Measurements from ENCODE around the gene DTL. TPM values are rescaled to one million over a fixed set of nuclear protein-coding genes. Genes with fewer than 3 reads are reported as not detected.

DTL gene
- total RNA-seq, 2 donors from 2014 or later = 5.2 to 19.9 TPM

GRCh38 chr1:212072047-212072446 is 36.5 kb downstream of the DTL start:
- no peak for TF ChIP-seq CTCF (IDR thresholded peaks at IDR 0.05)
- DNase-seq = no peak
- Histone ChIP-seq H3K4me3 (no peak overlapping the region), H3K9me3 (no peaks in the 10 kb centered on the region), H3K27ac (no peak overlapping the region), H3K27me3 (no peaks in the 10 kb centered on the region), H3K9ac (ENCODE audit: low read depth in 2 of 2, low read length in 2 of 2) (no peak overlapping the region), H3K36me3 (no peaks in the 10 kb centered on the region), H3K4me1 (no peaks in the 10 kb centered on the region)
- intact Hi-C loops (cut with DNase I) = loop anchor here (5.0 kb wide), 2 partner anchors 220 to 295 kb away; no protein-coding TSS in a partner anchor

DNA sequence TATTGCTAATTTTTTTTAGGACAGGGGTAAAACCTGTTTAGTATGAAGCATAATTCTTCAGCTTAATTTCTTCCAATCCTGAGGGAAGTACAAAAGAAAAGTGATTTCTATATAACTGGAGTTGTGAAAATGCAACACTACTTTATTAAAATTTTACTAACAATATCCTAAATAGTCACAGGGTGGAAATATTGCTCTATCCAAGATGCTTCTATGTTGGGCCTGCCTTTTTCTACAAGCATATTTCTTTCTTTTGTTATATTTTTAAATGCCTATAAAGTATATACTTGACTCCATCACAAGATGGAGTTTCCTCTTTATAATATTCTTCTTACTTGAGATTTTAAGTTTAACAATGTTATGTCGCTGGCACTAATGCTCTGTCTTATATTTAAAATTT is 37.9 kb downstream of the DTL start:
- Histone ChIP-seq H3K4me3 (no peak overlapping the region), H3K27me3 (no peaks in the 10 kb centered on the region), H3K4me1 (no peaks in the 10 kb centered on the region), H3K9me3 (no peaks in the 10 kb centered on the region), H3K9ac (ENCODE audit: low read depth in 2 of 2, low read length in 2 of 2) (no peak overlapping the region), H3K27ac (no peak overlapping the region), H3K36me3 (no peaks in the 10 kb centered on the region)
- DNase-seq = no peak
- TF ChIP-seq CTCF (IDR thresholded peaks at IDR 0.05) = no peak
- intact Hi-C loops (cut with DNase I) = loop anchor here (5.0 kb wide), 2 partner anchors 219 to 294 kb away; no protein-coding TSS in a partner anchor

DNA sequence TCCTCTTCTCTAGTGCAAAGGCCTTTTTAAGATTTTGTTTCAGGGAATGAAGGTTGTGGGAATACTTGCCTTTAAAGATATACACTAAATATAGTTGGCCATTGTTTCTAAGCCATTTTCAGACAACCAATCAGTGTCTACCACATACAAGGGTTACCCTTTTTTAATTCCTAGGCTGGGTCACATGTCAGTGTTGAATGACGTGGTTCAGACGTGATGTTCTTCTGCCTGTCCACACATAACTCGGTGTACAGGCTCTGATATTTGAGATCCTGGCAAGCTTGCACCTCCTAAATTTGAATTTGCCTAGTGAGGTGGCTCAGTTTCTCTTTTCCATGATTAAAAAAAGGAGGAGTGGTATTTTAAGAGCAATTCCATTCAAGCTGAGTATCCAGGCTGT is 38.8 kb downstream of the DTL start:
- no peaks in the 10 kb centered on the region for H3K27me3 ChIP-seq
- H3K9ac ChIP-seq (ENCODE audit: low read depth in 2 of 2, low read length in 2 of 2) = no peak overlapping the region
- H3K9me3 ChIP-seq = no peaks in the 10 kb centered on the region
- intact Hi-C loops (cut with DNase I) = loop anchor here (5.0 kb wide), 2 partner anchors 218 to 293 kb away; no protein-coding TSS in a partner anchor
- H3K4me1 ChIP-seq = no peaks in the 10 kb centered on the region
- H3K4me3 ChIP-seq = no peak overlapping the region
- no peak overlapping the region for H3K27ac ChIP-seq
- TF ChIP-seq CTCF (IDR thresholded peaks at IDR 0.05) = no peak
- DNase-seq = no peak
- H3K36me3 ChIP-seq = no peaks in the 10 kb centered on the region

- Histone ChIP-seq H3K9me3 (no peaks in the 10 kb centered on the region), H3K27me3 (no peaks in the 10 kb centered on the region), H3K9ac (ENCODE audit: low read depth in 2 of 2, low read length in 2 of 2) (no peak overlapping the region), H3K27ac (no peak overlapping the region), H3K4me3 (no peak overlapping the region), H3K4me1 (no peaks in the 10 kb centered on the region), H3K36me3 (no peaks in the 10 kb centered on the region)
- intact Hi-C loops (cut with DNase I) = loop anchor here (5.0 kb wide), 2 partner anchors 217 to 292 kb away; no protein-coding TSS in a partner anchor
- no peak for DNase-seq
- no peak for TF ChIP-seq CTCF (IDR thresholded peaks at IDR 0.05)
These were observed 39.3 kb downstream of the DTL start for GRCh38 chr1:212074856-212075255.

DNA sequence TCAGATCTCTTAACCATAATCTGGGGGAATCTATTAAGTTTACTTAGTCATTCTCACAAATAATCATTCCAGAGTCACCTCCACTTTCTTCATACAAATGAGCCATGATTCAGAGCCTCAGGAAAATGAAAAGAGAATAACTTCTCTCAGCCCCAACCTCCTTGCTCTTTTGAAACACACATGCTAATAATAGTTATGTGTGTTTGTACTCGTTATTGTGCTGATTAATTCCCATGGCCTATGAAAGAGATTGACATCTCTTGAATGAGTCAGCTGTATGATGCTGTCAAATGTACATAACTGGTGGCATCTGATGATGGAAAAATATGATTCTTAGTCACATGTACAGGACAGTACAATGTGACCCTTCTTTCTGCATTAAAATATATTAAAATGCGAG is 41.5 kb downstream of the DTL start:
- Histone ChIP-seq H3K4me1 (no peaks in the 10 kb centered on the region), H3K27ac (no peak overlapping the region), H3K27me3 (no peaks in the 10 kb centered on the region), H3K9me3 (no peaks in the 10 kb centered on the region), H3K36me3 (no peaks in the 10 kb centered on the region), H3K9ac (ENCODE audit: low read depth in 2 of 2, low read length in 2 of 2) (no peak overlapping the region), H3K4me3 (no peak overlapping the region)
- no peak for TF ChIP-seq CTCF (IDR thresholded peaks at IDR 0.05)
- no peak for DNase-seq
- intact Hi-C loops (cut with DNase I) = no loop called here

Data from colonic mucosa (tissue), 4 donors.